GM19025 (cell line): ENCODE results near the gene SDSL.

ENCODE experiments used
- ATAC-seq: cut with Tn5 transposase; IDR thresholded peaks from one replicate; pipeline ENCODE4 v1.9.1; 2021; ENCODE audit warnings: mild to moderate bottlenecking, low read depth, moderate library complexity; ENCODE audit not compliant: unreplicated experiment

Gene SDSL

GRCh38 chr12:113395119-113395518 lies 27.1 kb upstream of the SDSL start:
- no peak for ATAC-seq

GRCh38 chr12:113396200-113396599 lies 26.0 kb upstream of the SDSL start:
- no peak for ATAC-seq

GRCh38 chr12:113396828-113397496 lies 25.2 kb upstream of the SDSL start:
- no peak for ATAC-seq

- no peak for ATAC-seq
Measured at GRCh38 chr12:113397497-113398197, 24.5 kb upstream of the SDSL start.

- no peak for ATAC-seq
Measured at GRCh38 chr12:113398346-113399290, 23.6 kb upstream of the SDSL start.

GRCh38 chr12:113399490-113399889 lies 22.7 kb upstream of the SDSL start:
- ATAC-seq, result no peak

GRCh38 chr12:113400362-113400761 lies 21.8 kb upstream of the SDSL start:
- ATAC-seq, result no peak

GRCh38 chr12:113401066-113402000 lies 20.8 kb upstream of the SDSL start:
- no peak for ATAC-seq

GRCh38 chr12:113402586-113403260 lies 19.5 kb upstream of the SDSL start:
- ATAC-seq, result no peak

- no peak for ATAC-seq
Measured at GRCh38 chr12:113403435-113404415, 18.5 kb upstream of the SDSL start, which contains the start of gene SDS. TSS of gene SDS (minus strand) at chr12:113403887. CDS start at chr12:113399708, 4,179 bp downstream.

GRCh38 chr12:113405694-113406093 lies 16.5 kb upstream of the SDSL start:
- ATAC-seq, result no peak

- ATAC-seq, result no peak
Measured at GRCh38 chr12:113407931-113408600, 14.1 kb upstream of the SDSL start.

GRCh38 chr12:113408756-113409298 lies 13.4 kb upstream of the SDSL start:
- no peak for ATAC-seq

- ATAC-seq, result no peak
Measured at GRCh38 chr12:113409462-113410124, 12.6 kb upstream of the SDSL start.

- ATAC-seq, result no peak
Measured at GRCh38 chr12:113413488-113413939, 8.7 kb upstream of the SDSL start.

- no peak for ATAC-seq
Measured at GRCh38 chr12:113414519-113415038, 7.6 kb upstream of the SDSL start.
